HG02759 (cell line): ENCODE results near the gene CEP250.
"Not testable (repeated sequence)": the region's sequence is repeated elsewhere in the genome, so short reads cannot be mapped to it uniquely, and the experiment has no call there.

Experiments used
- ATAC-seq: cut with Tn5 transposase; IDR thresholded peaks from one replicate; pipeline ENCODE4 v1.9.1; 2021; ENCODE audit warnings: mild to moderate bottlenecking, moderate library complexity; ENCODE audit not compliant: unreplicated experiment

CEP250 gene

GRCh38 chr20:35517767-35518166, 62.4 kb downstream of the CEP250 start:
- not testable (repeated sequence) for ATAC-seq

- ATAC-seq = no peak
These were observed 63.6 kb downstream of the CEP250 start for GRCh38 chr20:35518955-35519354.

- ATAC-seq = no peak
These were observed 68.0 kb downstream of the CEP250 start for GRCh38 chr20:35523298-35523888.

GRCh38 chr20:35525639-35526038, 70.2 kb downstream of the CEP250 start:
- ATAC-seq = no peak

- no peak for ATAC-seq
These were observed 71.8 kb downstream of the CEP250 start for GRCh38 chr20:35527122-35527769.

GRCh38 chr20:35529552-35529951, 74.2 kb downstream of the CEP250 start, which contains the start of gene C20orf173:
C20orf173 (minus strand) TSS chr20:35529652; CDS start chr20:35529373, 279 bp downstream.
- no peak for ATAC-seq

GRCh38 chr20:35539756-35540212, 84.4 kb downstream of the CEP250 start:
- ATAC-seq = peak; percentile 49

GRCh38 chr20:35541118-35541782, 85.9 kb downstream of the CEP250 start:
- ATAC-seq = no peak

- peak; percentile 95 for ATAC-seq
These were observed 86.6 kb downstream of the CEP250 start, which contains the start of gene ERGIC3 for GRCh38 chr20:35541783-35542662. ERGIC3 (plus strand) TSS chr20:35542078; CDS start chr20:35542098, 20 bp downstream.

- ATAC-seq = no peak
These were observed 87.6 kb downstream of the CEP250 start for GRCh38 chr20:35542990-35543389.

GRCh38 chr20:35544436-35544835, 89.0 kb downstream of the CEP250 start:
- no peak for ATAC-seq

- not testable (repeated sequence) for ATAC-seq
These were observed 89.5 kb downstream of the CEP250 start for GRCh38 chr20:35544941-35545340.

GRCh38 chr20:35546127-35546526, 90.7 kb downstream of the CEP250 start:
- ATAC-seq = no peak

- no peak for ATAC-seq
These were observed 91.9 kb downstream of the CEP250 start for GRCh38 chr20:35547329-35547728.

- no peak for ATAC-seq
These were observed 96.1 kb downstream of the CEP250 start for GRCh38 chr20:35551503-35551902.

GRCh38 chr20:35552914-35553313, 97.5 kb downstream of the CEP250 start:
- ATAC-seq = no peak

- ATAC-seq = not testable (repeated sequence)
These were observed 100.1 kb downstream of the CEP250 start for GRCh38 chr20:35555461-35555860.

GRCh38 chr20:35555951-35556645, 100.7 kb downstream of the CEP250 start:
- no peak for ATAC-seq

GRCh38 chr20:35556871-35557270, 101.5 kb downstream of the CEP250 start:
- no peak for ATAC-seq

GRCh38 chr20:35558451-35558850, 103.1 kb downstream of the CEP250 start:
- ATAC-seq = no peak
